Kidney epithelial cell (primary cell): ENCODE results near the gene CALHM6. TPM values are rescaled to one million over a fixed set of nuclear protein-coding genes. Genes with fewer than 3 reads are reported as not detected.

ENCODE experiments used
- DNase-seq: peaks from one replicate; pipeline ENCODE4 v3.0.0-alpha.2; 2010; ENCODE audit warnings: low read depth
- H3K27me3 ChIP-seq: 2 replicates; pipeline ENCODE4 v1.6.0; 2011; ENCODE audit warnings: low read length; ENCODE audit not compliant: control insufficient read depth, insufficient read depth
- H3K36me3 ChIP-seq: 2 replicates; pipeline ENCODE4 v1.5.1; 2011; ENCODE audit warnings: low read length; ENCODE audit not compliant: control insufficient read depth, insufficient read depth
- H3K4me3 ChIP-seq: 2 replicates; pipeline ENCODE4 v1.5.1; 2011; ENCODE audit warnings: low read depth, mild to moderate bottlenecking, control low read depth, low read length
- total RNA-seq: library from RNA; depleted of rRNA; stranded (reverse); fragments of >200 nt; gene quantifications from 2 replicates; pipeline ENCODE4 v1.2.3, GENCODE V29; 2015
- TF ChIP-seq, protein P1 (sequence below): IDR thresholded peaks from 2 replicates; pipeline ENCODE4 v1.5.1; 2011; ENCODE audit warnings: mild to moderate bottlenecking, moderate library complexity, low read length, control low read depth, inconsistent platforms; ENCODE audit not compliant: insufficient read depth, poor library complexity, severe bottlenecking

Gene CALHM6
- total RNA-seq, 1 donor from 2014 or later = 4.8 TPM

DNA sequence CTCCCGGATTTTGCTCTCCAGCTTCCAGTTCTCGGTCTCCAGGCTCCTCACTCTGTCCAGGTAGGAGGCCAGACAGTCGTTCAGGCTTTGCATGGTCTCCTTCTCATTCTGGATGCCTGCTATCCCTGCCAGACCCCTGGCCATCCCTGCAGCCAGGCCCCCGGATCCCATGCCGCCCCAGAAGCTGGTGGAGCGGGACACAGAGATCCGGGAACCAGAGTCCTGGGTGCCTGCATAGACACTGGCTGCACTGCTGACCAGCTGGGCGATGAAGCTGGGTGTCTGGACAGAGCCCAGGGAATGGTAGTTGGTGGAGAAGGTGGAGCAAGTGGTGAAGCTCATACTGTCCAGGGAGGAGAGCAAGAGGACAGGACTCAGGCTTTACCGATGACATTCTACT lies 2.9 kb upstream of the CALHM6 start:
- Histone ChIP-seq H3K27me3 (no peaks in the 10 kb centered on the region), H3K36me3 (no peaks in the 10 kb centered on the region), H3K4me3 (no peak overlapping the region)
- TF ChIP-seq, protein P1, sequence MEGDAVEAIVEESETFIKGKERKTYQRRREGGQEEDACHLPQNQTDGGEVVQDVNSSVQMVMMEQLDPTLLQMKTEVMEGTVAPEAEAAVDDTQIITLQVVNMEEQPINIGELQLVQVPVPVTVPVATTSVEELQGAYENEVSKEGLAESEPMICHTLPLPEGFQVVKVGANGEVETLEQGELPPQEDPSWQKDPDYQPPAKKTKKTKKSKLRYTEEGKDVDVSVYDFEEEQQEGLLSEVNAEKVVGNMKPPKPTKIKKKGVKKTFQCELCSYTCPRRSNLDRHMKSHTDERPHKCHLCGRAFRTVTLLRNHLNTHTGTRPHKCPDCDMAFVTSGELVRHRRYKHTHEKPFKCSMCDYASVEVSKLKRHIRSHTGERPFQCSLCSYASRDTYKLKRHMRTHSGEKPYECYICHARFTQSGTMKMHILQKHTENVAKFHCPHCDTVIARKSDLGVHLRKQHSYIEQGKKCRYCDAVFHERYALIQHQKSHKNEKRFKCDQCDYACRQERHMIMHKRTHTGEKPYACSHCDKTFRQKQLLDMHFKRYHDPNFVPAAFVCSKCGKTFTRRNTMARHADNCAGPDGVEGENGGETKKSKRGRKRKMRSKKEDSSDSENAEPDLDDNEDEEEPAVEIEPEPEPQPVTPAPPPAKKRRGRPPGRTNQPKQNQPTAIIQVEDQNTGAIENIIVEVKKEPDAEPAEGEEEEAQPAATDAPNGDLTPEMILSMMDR = no peak
- no peak for DNase-seq

- TF ChIP-seq, protein P1 = no peak
- no peak for DNase-seq
- Histone ChIP-seq H3K4me3 (no peak overlapping the region), H3K27me3 (no peaks in the 10 kb centered on the region), H3K36me3 (no peaks in the 10 kb centered on the region)
These were observed 1.2 kb upstream of the CALHM6 start for GRCh38 chr6:116459927-116460326.

GRCh38 chr6:116461932-116462885 lies 1.0 kb downstream of the CALHM6 start:
- Histone ChIP-seq H3K27me3 (no peaks in the 10 kb centered on the region), H3K36me3 (no peaks in the 10 kb centered on the region), H3K4me3 (peak overlapping the region; percentile 30)
- TF ChIP-seq, protein P1 = no peak
- DNase-seq = no peak

- Histone ChIP-seq H3K36me3 (no peaks in the 10 kb centered on the region), H3K27me3 (no peaks in the 10 kb centered on the region), H3K4me3 (no peak overlapping the region)
- DNase-seq = no peak
- TF ChIP-seq, protein P1 = no peak
These were observed 2.1 kb downstream of the CALHM6 start for GRCh38 chr6:116463301-116463700.

DNA sequence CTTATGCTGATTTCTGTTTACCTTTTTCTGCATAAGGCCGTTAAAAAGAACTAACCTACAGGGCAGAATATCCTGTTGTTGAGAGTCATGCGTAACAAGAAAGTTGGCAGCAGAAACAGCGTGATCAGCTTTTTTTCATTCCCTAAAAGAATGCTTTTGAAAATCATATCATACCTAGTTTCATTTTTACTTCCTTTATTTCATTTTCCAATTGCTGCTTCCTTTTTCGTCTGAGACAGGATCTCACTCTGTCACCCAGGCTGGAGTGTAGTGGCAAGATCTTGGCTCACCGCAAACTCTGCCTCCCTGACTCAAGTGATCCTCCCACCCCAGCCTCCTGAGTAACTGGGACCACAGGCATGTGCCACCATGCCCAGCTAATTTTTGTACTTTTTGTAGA lies 4.1 kb downstream of the CALHM6 start:
- no peak for DNase-seq
- no peaks in the 10 kb centered on the region for H3K36me3 ChIP-seq
- no peak overlapping the region for H3K4me3 ChIP-seq
- TF ChIP-seq, protein P1 = no peak
- H3K27me3 ChIP-seq = no peaks in the 10 kb centered on the region
